ENCODE data around the gene CEP95.
"Not testable (repeated sequence)": the region's sequence is repeated elsewhere in the genome, so short reads cannot be mapped to it uniquely, and the experiment has no call there.

The CEP95 gene

DNA sequence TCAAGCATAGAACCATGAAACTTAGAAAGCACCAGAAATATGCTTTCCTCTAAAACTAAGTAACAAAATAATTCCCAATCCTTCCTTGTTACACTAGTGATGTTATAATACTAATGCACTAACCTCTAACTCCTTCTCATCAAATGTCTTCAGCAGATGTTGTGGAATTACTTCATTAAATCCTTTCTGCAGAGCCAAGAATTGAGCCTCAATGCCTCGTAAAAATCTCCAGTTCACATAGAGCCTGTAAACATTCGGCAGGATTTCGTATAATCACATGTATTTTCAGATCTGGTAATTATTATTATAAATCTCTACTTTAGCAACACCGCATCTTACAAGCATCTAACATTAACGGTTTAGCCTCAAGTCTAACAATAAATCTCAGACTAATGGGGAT, 44.7 kb downstream of the CEP95 start:
- no peak overlapping the region for H3K4me3 ChIP-seq (ENCODE audit: low read length)
- no peak for DNase-seq (ENCODE audit: low read depth, low spot score)

DNA sequence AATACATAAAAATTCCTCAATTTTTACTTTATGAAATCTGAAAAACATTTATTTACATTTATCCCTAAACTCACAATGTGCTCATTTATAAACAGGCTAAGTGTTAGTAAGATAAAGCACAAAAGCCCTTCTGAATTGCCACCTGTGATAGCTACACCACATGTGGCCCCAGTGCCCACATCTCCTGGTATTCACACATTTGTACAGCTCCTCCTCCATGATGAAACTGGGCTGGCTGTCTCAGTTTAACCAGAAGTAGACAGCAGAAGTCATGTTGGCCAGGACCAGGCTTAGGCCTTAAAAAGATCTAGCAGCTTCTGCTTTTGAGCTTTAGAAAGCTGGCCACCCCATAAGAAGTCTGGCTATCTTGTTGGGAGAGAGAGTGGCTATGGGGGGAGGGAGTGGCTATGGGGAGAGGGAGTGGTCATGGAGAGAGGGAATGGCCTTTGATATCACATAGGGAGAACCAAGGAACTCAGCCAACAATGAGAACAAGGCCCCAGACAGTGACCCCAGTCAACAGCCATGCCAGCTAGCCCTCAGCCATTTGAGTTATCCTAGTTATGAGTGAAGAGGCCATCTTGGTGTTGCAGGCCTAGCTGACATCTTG, 47.4 kb downstream of the CEP95 start:
- no peak overlapping the region for H3K4me3 ChIP-seq (ENCODE audit: low read length)
- DNase-seq (ENCODE audit: low read depth, low spot score) = no peak

DNA sequence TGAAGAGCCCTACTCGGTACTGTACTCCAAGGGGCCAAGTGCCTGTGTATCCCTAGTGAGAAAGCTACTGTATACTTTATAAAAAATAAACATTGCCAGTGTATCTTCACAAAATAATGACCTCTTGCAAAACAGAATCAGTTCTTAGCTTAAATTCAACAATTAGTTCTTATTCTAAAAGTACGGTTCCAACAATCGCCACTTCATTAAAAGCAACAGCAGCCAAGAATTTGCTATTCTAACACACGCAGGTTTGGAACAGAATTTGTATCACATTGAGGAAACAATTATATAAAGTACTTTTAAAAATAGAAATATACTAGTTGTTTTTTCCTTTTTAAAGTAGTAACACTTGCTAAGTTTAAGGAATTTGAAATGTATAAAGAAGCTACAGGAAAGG, 48.5 kb downstream of the CEP95 start:
- no peak overlapping the region for H3K4me3 ChIP-seq (ENCODE audit: low read length)
- DNase-seq (ENCODE audit: low read depth, low spot score) = no peak

DNA sequence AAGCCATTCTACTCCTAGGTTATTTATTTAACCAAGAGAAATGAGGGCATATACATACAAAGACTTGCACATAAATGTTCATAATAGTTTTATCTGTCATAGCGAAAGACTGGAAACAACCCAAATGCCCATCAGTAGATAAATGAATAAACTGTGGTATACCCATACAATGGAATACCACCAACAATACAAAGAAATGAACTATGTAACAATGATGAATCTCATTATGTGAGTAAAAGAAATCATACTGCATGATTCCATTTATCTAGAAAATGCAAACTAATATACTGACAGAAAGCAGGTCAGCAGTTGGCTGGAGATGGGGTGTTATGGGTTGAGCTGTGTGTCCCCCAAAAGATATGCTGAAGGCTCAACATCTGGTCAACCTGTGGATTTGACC, 57.3 kb downstream of the CEP95 start:
- no peak overlapping the region for H3K4me3 ChIP-seq (ENCODE audit: low read length)
- DNase-seq (ENCODE audit: low read depth, low spot score) = no peak

DNA sequence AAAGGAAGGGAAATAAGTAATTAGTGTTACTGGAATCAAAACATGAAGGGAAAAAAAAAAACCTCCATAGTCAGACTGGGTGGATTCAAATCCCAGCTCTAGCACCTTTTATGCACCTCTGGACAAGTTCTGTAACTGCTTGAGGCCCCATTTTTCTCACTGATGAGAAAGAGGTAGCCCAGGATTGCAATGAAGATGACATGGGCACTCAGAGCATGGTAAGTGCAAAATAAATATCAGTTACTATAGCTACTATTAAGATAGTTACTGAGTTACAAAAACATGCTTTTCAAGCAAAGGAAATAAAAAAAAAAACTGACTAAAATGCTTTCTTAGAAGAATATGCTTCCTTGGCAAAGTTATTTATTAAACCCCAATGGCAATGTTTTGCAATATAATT, 58.8 kb downstream of the CEP95 start:
- DNase-seq (ENCODE audit: low read depth, low spot score) = no peak
- no peak overlapping the region for H3K4me3 ChIP-seq (ENCODE audit: low read length)

DNA sequence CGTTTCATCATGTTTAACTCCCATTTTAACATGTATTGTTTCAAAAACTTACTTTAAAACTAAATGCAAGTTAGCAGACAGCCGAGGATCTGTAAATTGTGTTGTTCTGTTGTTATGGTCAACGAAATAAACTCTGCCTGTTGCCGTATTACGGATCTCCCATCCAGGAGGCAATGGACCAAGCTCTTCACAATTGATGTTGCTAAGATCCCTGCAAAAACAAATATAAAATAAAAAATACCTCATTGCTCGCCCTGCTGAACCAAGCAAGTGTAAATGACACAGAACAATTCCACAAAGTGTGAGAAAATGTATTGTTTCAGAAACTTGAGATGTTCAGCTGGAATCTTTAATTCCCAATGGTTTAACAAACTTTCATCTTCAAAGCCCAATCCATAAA, 65.0 kb downstream of the CEP95 start:
- no peak overlapping the region for H3K4me3 ChIP-seq (ENCODE audit: low read length)
- DNase-seq (ENCODE audit: low read depth, low spot score) = no peak

DNA sequence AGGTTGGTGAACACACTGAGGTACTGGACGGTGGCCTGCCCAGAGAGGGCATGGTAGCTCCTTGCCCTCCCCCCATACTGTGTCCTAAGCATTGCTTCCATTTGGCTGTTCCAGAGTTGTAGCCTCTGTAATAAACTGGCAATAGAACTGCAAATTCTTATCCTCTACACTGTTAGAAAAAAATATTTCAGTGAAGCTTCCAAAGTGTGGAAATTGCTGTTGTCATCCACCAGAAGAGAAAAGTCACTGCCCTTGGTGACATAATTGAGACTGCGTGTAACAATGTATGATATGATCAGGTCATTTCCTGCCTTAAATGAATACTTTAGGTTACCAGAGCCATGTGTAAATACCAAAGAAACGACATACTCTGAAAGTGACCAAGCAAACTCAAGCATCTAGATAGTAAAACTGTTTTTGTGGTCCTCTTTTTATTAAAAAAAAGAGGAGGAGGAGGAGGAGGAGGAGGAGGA, 65.9 kb downstream of the CEP95 start:
- no peak overlapping the region for H3K4me3 ChIP-seq (ENCODE audit: low read length)
- no peak for DNase-seq (ENCODE audit: low read depth, low spot score)

DNA sequence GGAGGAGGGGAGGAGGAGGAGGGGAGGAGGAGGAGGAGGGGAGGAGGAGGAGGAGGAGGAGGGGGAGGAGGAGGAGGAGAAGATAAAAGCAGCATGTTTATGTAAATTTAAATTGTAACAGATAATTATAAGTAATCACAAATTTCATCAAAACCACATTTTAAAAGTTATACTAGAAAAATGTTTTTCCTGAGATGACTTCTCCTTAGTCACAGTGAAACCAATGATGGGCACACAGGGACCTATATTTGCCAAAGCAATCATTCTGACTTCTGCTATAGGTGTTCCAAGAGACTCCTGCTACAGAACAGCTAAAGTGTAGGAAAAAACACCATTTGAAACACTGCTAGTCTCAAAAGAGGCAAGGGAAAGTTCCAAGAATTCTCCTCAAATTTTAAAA, 66.4 kb downstream of the CEP95 start:
- no peak overlapping the region for H3K4me3 ChIP-seq (ENCODE audit: low read length)
- no peak for DNase-seq (ENCODE audit: low read depth, low spot score)

DNA sequence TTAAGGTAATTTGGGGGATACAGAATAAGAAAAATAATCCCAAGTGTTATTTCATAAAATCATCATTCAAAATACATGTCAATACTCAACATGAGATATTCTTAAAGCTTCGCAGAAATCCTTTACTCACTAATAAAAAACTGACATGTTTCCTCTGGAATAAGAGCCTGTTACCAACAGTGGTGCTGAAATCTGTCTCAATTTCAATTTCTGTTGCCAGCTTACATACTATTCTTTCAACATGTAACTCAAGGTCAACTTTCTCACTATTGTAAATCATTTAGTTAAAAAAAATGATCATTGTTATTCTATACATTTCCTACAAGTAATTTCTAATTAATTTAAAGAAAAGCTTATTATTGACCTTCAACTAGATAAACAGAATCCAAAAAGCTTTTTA, 67.9 kb downstream of the CEP95 start:
- H3K4me3 ChIP-seq (ENCODE audit: low read length) = no peak overlapping the region
- no peak for DNase-seq (ENCODE audit: low read depth, low spot score)

DNA sequence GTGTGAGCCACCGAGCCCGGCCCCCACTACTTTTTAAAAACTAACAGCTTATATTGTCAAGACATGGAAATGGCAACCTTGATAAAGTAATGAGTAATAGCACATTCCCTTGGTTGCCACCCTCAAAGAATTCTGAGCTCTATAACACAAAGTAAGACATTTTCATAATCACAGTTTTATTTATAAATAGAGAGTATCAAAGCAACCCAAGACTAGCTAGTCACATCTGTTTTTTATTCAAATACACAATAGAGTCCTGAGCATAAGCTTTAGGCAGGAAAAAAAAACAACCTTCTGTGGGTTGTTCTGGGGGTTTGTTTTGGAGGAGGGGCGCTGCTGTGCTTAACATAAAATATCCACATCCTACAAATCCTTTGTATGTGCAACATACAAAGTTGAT, 68.7 kb downstream of the CEP95 start:
- no peak for DNase-seq (ENCODE audit: low read depth, low spot score)
- H3K4me3 ChIP-seq (ENCODE audit: low read length) = no peak overlapping the region

DNA sequence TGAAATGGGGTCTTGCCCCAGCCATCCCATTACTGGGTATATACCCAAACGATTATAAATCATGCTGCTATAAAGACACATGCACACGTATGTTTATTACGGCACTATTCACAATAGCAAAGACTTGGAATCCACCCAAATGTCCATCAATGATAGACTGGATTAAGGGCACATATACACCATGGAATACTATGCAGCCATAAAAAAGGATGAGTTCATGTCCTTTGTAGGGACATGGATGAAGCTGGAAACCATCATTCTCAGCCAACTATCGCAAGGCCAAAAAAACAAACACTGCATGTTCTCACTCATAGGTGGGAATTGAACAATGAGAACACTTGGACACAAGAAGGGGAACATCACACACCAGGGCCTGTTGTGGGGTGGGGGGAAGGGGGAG, 70.2 kb downstream of the CEP95 start:
- not testable (repeated sequence) for DNase-seq (ENCODE audit: low read depth, low spot score); H3K4me3 ChIP-seq (ENCODE audit: low read length)

DNA sequence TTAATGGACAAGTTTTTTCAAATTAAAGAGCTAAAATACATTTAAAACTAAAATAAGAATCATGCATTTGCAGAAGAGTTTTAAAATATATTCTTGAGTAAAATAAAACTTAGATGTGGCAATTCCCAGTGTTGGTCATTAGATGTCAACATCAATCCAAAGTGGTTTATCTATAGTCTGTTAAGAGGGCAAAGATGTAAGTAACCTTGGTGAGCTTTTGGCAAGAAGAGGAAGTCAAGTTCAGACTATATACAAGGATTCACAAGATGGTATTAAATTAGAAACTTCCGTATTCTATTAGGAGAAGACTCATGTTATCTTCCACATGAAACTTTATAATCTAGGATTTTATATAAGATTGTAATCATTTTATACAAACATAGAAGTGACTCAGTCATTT, 73.1 kb downstream of the CEP95 start:
- DNase-seq (ENCODE audit: low read depth, low spot score) = no peak
- H3K4me3 ChIP-seq (ENCODE audit: low read length) = no peak overlapping the region

DNA sequence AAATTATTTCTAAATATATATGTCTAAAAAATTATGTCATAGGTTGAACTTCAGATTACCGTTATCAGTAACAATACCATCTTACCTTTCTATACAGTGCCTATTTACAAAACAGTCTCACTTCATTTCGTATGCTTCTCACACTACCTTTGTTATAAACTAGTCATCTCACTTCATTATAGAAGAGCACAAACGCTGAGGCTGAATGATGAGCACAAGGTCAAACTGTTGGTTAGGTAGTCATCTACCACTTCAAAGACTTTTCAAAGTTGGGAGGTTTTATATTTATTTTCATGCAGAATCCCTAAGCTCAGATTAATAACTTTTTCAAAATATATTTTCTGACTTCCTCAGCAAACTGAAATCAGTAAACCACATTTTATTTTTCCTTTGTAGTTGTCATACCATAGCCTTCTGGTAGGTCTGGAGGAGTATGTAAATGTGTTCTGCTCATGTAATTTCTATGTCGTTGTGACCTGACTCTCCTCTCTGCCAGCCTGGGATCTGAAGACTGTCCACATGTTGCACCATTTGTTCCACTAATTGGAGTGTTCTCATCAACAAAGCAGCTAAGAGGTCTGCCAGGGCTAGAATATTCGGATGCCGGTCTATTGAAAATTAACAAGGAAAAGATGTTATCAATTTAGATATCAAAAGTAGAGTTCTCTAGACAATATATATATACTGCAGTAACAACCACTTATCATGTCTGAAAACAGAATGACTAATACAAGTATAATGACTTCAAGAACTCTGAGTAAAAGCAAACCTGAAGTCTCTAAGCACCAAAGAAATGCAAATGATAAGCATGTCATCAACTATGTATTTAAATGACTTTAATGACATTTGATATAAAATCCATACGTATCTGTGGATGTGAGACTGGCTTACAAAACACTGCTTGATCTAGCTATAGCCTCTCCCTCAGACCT, 73.9 kb downstream of the CEP95 start:
- H3K4me3 ChIP-seq (ENCODE audit: low read length) = no peak overlapping the region
- DNase-seq (ENCODE audit: low read depth, low spot score) = no peak

DNA sequence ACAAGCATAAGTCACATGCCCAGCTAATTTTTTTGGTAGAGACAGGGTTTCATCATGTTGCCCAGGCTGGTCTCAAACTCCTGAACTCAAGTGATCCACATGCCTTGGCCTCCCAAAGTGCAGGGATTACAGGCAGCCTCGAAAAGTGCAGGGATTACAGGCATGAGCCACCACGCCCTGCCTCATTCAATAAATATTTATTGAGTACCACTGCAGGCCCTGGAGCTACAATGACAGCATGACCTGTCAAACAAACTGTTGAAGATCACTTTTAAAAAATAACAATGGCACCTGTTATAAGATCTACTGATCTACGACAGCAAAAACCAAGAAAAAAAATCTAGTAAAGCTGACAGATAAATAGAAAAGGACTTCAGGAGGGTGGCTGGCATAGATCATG, 76.3 kb downstream of the CEP95 start:
- DNase-seq (ENCODE audit: low read depth, low spot score) = no peak
- H3K4me3 ChIP-seq (ENCODE audit: low read length) = no peak overlapping the region

DNA sequence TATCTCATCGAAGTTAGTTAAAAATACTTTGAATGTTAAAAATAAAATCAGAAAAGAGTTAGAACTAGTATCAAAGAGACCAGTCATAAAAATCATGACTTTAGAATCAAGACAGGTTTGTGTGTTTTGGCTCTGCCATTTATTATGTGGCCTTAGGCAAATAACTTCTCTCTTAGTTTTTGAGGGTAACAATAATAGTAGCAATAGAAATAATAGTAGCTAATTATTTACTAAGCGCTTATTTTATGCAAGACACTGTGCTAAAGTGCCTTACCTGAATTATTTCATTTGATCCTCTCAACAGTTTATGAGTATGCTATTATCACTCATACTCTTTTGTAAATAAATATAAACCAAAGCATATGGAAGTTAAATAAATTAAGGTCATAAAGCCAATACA, 78.4 kb downstream of the CEP95 start:
- no peak overlapping the region for H3K4me3 ChIP-seq (ENCODE audit: low read length)
- DNase-seq (ENCODE audit: low read depth, low spot score) = no peak

All from Jurkat, Clone E6-1 (cell line).